ENCODE results near the gene FOXM1.

FOXM1 gene

GRCh38 chr12:2819810-2820209, 57.2 kb downstream of the FOXM1 start:
- ChIA-PET POLR2A (no interaction called here), CTCF (no interaction called here)
- no peak for DNase-seq (ENCODE audit: extremely low spot score)
- TF ChIP-seq CTCF (IDR thresholded peaks at IDR 0.05; ENCODE audit: control extremely low read depth, extremely low read depth, low read depth, missing control alignments), result no peak

- POLR2A ChIA-PET, result no interaction called here
- peak; percentile 72 for DNase-seq (ENCODE audit: extremely low spot score)
- CTCF ChIA-PET, result interaction anchor here (1.0 to 3.9 kb wide), 9 partner anchors 9 to 130 kb away, joined by 4 to 20 read pairs (median 5); partner anchors contain the start of gene FKBP4
- TF ChIP-seq CTCF (IDR thresholded peaks at IDR 0.05; ENCODE audit: control extremely low read depth, extremely low read depth, low read depth, missing control alignments), result peak; percentile 75
These were observed 63.5 kb downstream of the FOXM1 start for GRCh38 chr12:2813214-2814185.

- ChIA-PET POLR2A (no interaction called here), CTCF (interaction anchor here (1.0 to 3.9 kb wide), 6 partner anchors 12 to 129 kb away, joined by 4 to 20 read pairs (median 9); partner anchors contain the start of gene FKBP4)
- TF ChIP-seq CTCF (IDR thresholded peaks at IDR 0.05; ENCODE audit: control extremely low read depth, extremely low read depth, low read depth, missing control alignments), result no peak
- peak; percentile 95 for DNase-seq (ENCODE audit: extremely low spot score)
These were observed 64.4 kb downstream of the FOXM1 start, which contains the start of gene ITFG2 for GRCh38 chr12:2812290-2813213. ITFG2 (plus strand) TSS chr12:2812668; CDS start chr12:2812761, 93 bp downstream.

GRCh38 chr12:2811801-2812200, 65.2 kb downstream of the FOXM1 start:
- CTCF ChIA-PET, result no interaction called here
- TF ChIP-seq CTCF (IDR thresholded peaks at IDR 0.05; ENCODE audit: control extremely low read depth, extremely low read depth, low read depth, missing control alignments), result no peak
- no peak for DNase-seq (ENCODE audit: extremely low spot score)
- POLR2A ChIA-PET, result no interaction called here

Data from GM10248 (cell line).